ENCODE measurements around the gene GRAMD4.

- TF ChIP-seq GATA2 (IDR thresholded peaks at IDR 0.05; ENCODE audit: low read depth, low read length): no peak
- TF ChIP-seq GATA3 (IDR thresholded peaks at IDR 0.05; ENCODE audit: low read depth, low read length): no peak
Observed at GRCh38 chr22:46671824-46672432, 51.7 kb downstream of the GRAMD4 start.

All from SH-SY5Y (cell line).